Measurements from ENCODE around the gene LDLRAD2.
"Not testable (repeated sequence)": the region's sequence is repeated elsewhere in the genome, so short reads cannot be mapped to it uniquely, and the experiment has no call there.

The LDLRAD2 gene

DNA sequence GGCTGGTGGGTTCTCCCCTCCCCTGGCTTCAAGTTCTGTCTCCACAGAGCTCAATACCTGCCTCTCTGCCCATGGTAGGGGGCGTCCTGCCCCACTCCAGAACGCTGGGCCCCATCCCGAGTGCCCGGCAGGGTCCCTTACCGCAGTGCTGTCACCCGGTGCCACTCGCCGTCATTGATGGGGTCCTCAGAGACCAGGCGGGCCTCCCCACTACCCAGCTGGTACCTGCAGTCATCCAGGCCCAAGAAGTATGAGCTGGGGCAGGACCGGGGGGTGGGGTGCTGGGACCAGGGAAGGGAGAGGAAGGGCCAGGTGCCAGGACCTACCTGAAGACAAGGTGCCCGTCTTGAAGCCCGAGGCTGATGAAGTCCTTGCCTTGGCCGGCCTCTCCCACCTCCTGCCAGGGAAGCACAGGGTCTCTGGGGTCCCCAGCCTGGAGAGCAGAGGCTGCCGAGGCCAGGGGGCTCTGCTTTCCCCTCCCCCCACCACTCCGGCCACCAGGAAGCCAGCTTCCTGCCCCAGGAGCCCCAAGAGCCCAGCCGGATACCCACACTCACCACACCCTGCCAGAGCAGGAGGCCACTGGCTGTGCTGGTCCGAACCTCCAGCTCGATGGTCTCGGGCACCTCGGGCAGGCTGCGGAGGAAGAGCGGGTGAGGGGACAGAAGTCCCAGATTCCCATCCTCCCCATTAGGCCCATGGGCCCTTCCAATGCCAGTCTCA, 12.1 kb downstream of the LDLRAD2 start:
- no peak for DNase-seq (ENCODE audit: low spot score)

DNA sequence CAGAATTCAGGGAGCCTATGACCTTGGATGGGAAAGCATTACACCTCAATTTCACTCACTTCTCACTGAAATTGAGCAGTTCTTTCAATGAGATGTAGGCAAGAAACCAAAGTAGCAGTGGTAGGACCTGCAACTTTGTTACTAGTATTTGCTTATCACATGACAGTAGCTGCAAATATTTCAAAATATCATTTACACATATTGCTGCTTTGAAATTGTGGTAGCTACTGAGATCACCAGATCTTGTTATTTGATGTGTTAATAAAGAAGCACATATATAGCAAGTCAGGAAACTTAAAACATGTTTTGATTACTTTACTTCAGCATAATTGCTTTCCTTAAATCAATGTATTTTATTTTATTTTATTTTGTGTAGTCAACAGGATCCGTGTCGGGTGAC, 12.9 kb downstream of the LDLRAD2 start:
- DNase-seq (ENCODE audit: low spot score), result peak; percentile 0

DNA sequence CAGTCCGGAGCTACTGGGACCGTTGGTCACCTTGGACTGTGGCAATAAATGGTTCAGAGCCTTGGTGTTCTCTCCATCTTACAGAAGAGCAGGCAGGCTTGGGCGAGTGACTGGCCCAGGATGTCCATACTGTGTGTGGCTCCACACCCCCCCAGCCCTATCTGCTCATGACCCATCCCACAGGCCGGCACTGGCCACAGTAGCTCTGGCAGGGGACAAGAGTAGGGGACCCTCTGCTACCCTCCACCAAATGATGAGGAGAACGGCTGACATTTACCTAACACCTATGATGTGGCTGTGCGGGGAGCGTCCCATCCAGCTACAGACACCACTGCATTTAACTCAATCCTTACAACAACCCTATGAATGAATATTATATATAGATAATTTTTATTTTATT, 13.3 kb downstream of the LDLRAD2 start:
- DNase-seq (ENCODE audit: low spot score), result peak; percentile 2

DNA sequence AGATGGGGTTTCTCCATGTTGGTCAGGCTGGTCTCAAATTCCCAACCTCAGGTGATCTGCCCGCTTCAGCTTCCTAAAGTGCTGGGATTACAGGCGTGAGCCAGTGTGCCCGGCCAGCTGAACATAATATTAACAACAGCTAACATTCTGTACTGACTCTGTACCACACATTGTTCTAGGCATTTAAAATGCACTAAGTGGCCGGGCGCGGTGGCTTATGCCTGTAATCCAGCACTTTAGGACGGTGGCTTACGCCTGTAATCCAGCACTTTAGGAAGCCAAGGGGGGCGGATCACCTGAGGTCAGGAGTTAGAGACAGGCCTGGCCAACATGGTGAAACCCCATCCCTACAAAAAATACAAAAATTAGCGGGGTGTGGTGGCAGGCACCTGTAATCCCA, 14.6 kb downstream of the LDLRAD2 start:
- DNase-seq (ENCODE audit: low spot score), result not testable (repeated sequence)

DNA sequence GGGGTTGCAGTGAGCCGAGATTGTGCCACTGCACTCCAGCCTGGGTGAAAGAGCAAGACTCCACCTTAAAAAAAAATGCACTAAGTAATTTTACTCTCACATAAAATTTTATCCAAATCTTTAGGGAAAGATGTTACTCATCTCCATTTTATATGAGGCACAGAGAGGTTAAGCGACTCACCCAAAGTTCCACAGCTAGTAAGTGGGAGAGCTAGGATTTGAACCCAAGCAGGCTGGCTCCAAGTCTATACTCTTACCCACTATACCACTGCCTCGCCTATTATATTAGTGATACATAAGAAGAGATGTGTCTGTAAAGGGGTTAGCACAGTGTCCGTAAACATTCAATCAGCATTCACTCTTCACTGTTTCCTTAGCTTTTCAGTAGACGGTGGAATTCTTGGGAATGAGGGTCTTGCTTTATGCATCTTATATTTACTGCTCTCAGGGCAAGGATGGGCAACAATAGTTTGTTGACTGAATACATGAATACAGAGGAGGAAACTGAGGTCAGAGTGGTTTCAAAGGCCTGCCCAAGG, 15.1 kb downstream of the LDLRAD2 start:
- DNase-seq (ENCODE audit: low spot score), result no peak

DNA sequence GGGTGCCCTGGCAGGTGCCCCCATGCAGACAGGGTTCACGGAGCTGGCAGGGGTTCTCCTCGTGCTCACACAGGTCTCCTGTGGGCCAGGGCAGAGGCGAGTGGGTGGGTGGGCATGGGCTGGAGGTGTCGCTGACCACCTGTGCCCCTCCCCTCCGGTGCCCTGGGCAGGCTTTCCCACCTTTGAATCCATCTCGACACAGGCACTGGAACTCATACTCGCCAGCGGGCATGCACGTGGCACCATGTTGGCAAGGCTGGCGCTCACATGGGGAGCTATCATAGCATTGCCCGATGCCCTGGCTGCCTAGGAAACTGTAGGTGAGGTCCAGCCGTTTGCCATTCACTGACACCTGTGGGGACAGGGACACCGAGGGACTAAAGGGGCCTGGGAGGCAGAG, 16.0 kb downstream of the LDLRAD2 start:
- DNase-seq (ENCODE audit: low spot score), result no peak

DNA sequence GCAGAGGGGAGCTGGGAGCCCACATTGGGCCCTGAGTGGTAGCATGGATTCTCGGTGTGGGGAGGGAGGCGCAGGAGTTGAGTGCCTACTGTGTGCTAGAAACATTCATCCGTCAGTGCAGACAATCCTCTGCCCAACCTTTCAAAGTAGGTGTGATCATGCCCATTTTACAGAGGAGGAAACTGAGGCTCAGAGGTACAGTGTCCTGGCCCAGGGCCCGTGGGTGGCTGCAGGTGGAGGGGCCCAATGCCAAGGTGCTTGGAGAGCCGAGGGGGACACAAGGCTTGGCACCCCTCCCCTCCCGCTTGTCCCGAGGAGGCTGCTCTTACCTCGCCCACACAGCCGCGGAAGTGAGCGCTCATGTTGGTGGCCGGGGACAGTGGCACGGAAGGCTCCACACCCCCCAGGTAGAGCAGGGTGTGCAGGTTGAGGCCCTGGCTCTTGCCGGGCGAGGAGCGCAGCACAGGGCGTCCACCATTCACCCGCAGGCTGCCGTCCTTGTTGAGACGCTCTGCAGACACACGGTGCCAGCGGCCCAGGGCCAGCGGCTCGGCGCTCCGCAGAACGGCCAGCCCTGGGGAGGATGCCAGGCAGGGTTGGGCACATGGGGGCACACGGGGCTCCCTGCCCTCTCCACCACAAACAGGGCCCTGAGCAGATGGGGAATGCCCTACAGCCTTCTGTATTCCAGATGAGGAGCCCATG, 16.6 kb downstream of the LDLRAD2 start:
- no peak for DNase-seq (ENCODE audit: low spot score)

DNA sequence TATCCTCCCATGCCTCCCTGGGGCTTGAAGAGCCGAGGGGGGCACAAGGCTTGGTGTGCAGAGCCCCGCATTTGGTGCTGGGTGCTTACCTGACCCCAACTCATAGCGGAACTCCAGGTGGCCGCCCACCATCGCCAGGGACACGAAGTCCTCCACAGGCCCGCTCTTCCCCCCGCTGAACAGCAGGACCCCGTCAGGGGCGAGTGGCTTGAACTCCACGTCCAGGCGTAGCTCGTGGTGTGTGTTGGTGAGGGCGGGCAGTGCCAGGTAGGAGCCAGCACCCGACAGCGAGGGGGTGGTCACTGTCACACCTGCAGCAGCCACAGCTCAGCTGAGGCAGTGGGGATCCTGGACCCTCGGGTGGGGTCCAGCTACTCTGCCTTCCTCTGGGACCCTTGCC, 17.2 kb downstream of the LDLRAD2 start:
- no peak for DNase-seq (ENCODE audit: low spot score)

DNA sequence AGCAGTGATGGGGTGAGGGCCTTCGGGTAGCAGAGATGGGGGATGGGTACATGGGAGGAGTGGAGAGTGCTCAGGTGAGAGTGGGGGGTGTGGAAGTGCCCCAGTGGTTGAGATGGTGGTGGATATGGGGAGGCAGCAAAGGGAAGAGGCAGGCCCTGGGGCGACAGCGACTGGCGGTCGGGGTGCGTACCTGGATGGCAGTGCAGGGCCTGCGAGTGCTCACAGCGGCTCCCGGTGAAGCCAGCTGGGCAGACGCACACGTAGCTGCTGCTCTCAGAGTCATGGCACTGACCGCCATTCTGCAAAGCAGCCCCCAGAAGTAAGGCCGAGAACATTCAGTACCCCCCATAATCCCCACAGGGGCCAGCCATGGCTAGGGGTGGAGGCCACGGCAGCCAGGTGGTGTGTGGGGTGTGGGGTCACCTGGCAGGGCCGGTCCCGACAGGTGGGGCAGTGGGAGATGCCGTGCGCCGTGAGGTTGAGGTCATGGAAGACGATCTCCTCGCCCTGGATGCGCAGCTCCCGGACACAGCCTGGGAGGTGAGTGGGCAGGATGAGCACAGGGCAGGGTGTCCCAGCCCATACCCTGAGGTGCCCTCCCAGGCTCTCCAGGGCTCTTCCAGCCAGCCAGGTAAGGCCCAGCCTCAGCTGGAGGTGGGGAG, 18.9 kb downstream of the LDLRAD2 start:
- DNase-seq (ENCODE audit: low spot score), result no peak

DNA sequence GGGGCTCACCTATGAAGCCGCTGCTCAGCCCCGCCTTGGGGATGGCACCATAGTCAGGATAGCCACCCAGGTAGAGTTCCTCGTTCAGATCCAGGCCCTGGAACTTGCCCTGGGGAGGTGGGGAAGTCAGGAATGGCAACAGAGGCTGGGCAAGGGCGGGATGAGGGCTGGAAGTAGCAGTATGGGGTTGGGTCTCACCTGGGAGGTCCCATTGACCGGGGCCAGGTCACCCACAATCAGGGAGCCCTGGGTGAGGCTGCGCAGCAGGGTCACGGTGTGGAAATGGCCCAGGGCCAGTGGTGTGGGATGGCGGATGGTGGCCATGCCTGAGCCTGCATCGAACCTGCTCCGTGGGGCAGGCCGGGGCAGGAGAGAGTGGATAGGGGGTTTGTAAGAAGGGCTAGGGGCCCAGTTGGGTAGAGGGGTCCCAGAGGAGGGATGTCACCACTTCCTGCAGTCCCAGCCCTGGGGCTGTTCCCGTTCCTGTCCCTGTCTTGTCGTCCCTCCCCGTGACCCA, 19.4 kb downstream of the LDLRAD2 start:
- no peak for DNase-seq (ENCODE audit: low spot score)

DNA sequence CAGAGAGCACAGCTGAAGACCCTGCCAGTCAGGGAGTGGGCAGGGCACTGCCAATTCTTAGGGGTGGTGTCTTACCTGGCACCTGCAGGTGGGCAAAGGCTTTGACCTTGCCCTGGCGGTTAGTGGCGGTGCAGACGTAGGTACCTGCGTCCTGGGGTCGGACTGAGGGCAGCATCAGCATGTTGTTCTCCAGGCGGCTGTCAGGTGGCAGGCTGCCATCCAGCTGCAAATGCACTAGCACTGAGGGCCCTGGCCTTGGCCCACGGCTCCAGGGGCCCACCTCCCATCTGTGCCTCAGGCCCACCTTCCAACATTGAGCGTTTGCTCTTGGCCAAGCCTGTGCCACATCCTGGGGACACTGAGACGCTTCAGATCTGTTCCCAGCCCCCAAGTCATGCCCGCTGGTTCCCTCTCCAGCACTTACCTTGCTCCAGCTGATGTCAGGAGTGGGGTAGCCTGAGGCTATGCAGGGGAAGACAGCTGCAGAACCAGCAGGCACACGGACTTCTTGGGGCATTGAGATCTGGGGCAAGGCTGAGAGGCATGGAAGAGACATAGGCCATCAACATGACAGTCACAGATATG, 21.4 kb downstream of the LDLRAD2 start:
- DNase-seq (ENCODE audit: low spot score), result no peak

DNA sequence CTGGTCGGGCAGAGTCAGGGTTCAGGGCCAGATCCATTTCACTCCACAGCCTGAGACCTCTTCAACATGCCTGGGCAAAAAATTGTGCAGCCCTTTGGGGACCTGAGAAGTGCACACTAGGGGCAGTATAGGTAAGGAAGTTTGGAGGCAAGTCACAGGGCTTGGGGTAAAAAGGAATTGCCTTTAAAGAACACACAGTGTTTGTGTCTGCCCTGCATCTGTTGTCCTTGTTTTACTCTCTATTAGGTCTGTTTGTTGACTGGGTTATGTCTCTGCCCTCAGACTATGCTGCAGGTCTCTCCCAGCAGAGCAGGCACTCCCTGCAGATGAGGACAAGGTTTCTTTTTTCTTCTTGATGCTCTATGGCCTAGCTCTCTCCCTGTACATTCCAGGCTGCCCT, 22.0 kb downstream of the LDLRAD2 start:
- no peak for DNase-seq (ENCODE audit: low spot score)

DNA sequence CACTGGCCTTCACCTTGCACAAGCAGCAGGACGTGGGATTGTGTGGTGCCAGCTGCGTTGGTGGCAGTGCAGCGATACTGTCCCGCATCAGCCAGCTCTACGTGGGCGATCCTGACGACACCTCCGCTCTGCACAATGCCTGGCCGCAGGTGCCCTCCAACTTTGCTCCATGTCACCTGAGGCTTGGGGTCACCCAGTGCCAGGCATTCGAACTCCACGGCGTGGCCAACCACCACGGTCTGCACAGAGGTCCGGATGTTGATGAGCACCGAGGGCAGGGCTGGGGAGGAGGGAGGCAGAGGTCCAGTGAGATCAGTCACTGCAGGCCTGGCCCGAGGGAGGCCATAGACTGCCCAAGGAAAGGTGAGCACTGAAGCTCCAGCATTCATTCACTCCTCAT, 22.6 kb downstream of the LDLRAD2 start:
- no peak for DNase-seq (ENCODE audit: low spot score)

DNA sequence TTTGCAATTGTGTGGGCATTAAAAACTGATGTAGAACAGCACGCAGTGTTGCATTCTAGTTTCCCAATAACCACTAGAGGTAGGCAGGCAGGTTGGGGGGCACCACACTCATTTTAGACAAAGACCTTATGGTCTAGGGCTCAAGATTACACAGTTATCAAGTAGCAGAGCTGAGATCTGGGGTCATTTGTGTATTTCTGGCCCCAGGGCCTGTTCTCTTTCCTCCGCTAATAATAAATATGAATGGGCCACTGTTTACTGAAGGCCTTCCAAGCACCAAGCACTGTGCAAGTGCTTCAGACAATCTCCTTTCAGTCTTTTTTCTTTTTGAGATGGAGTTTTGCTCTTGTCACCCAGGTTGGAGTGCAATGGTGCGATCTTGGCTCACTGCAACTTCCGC, 23.9 kb downstream of the LDLRAD2 start:
- no peak for DNase-seq (ENCODE audit: low spot score)

DNA sequence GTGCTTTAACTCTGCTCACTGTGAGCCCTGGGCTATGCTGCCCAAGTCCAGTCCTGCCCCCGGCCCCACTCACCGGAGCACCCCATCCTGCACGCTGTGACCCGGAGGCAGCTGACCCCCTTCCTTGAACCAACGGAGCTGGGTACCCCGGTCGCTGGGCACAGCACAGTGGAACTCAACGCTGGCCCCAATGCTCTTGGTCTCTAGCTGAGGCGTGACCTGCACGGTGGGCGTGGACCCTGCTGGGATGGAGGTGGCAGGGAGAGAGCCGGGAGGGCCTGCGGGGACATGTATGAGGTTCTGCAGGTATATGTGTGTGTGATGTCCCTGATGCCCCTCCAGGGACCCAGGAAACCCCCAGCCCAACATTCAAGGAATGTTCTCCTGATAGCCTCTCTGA, 24.7 kb downstream of the LDLRAD2 start:
- DNase-seq (ENCODE audit: low spot score), result no peak

DNA sequence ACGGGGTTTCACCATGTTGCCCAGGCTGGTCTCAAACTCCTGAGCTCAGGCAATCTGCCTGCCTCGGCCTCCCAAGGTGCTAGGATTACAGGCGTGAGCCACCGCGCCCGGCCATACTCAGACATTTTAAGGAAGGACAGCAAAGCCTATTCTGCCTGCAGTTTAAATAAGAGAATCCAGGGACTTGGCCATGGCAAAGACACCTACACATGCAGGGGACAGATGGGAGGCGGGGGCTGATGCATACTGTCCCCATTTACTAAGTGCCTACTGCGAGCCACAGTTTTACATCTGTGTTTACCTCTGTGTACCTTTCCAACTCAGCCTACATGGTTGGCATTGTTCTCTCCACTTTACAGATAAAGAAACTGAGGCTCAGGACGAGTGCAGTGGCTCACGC, 25.4 kb downstream of the LDLRAD2 start:
- DNase-seq (ENCODE audit: low spot score), result no peak

DNA sequence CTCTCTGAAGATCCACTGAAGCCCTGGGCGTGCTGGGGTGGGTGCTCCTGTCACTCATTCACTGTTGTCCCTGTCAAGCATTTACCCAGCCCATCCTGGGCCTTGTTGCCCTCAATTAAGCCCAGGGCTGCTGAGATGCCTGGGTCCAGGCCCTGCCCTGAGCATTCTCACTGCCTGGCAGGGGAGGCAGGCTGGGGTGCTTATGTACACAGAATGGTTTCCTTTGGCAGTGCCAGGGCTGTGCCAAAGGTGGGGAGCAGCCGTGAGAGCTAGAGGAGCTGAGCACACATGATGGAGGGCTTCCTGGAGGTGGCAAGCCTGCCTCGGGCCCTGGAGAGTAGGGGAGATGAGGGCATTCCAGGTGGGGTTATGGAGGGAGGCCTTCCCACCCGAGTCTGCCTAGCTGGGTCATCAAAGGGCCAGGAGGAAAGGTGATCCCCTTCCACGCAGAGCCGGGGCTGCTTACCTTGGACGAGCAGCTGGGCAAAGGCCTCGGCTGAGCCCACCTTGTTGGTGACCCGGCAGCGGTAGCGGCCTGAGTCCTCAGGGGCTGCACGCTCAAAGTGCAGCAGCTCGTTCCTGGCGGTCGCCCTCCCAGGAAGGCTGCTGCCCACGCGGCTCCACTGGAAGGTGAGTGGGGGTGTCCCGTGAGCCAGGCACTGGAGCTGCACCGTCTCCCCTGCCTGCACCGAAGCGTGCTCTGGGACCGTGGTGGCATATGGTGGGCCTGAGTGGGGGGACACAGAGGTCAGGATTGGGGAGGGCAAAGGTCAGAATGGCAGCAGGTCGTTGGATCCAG, 26.5 kb downstream of the LDLRAD2 start:
- no peak for DNase-seq (ENCODE audit: low spot score)

DNA sequence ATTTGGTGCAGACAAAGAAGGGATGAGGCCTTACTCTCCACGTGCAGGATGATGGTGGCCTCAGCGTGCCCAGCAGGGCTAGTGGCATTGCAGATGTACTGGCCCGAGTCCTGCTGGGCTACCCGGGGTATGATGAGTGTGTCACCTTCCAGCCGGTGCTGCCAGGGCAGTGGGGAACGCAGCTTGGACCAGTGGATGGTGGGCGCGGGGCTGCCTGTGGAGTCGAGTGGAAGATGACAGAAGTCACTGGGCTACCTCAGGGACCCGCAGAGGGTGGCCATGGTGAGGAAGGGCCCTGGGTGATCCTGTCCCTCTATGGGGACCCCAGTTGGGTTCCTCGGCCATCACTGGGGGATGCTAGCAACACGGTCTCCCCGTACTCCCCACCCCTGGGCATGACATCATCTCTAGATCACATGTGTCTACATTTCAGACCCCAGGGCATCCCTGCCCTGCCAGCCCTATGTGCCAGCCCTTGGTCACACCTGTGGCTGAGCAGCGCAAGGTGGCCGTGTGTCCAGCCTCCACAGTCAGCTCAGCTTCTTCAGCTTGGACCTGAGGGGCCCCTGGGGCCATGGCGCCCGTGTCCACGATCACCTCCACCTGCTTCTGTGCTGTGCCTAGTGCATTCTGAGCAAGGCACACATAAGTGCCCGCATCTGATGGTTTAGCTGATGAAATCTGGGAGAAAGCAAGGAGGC, 27.4 kb downstream of the LDLRAD2 start:
- DNase-seq (ENCODE audit: low spot score), result no peak

DNA sequence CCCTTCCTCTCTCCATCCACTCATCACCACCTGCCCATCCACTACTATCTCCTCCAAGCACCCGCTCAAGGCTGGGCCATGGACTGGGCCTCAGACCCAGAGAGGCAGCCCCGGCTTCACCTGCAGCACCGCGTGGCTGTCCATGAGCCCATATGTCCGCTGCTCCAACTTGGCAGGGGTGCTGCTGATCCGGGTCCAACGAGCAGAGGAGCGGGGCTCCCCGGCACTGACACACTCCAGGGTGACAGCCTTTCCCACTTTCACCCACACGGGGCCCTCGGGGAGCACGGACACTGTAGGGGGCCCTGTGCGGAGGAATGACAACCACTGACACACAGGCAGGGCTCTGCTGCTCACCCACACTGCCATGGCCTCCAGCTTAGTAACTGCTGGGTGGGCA, 28.9 kb downstream of the LDLRAD2 start:
- no peak for DNase-seq (ENCODE audit: low spot score)

DNA sequence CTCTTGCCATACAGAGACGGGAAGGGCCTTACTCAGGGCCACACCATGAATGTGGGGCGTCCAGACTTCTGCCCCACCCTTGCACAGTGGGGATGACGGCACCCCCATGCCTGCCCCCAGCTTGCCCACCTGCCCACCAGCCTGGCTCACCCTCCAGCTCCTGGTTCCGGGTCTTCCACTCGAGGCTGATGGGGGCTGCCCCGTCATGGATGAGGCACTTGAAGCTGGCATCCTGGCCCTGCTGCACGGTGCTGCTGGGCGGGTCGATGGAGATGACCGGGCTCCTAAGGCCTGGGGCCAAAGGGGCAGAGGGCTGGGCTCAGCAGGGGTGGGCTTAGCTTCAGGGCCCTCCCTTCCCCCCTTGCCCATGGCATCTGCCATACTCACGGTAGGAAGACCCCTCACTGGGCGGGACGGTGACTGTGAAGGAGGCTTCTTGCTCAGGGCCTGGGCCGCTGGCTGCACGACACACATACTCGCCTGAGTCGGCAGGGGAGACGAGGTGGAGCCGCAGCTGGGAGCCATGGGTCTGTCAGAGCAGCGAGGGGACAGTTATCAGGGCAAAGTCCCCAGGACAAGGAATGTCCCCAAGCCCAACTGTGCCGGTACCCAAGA, 29.9 kb downstream of the LDLRAD2 start:
- DNase-seq (ENCODE audit: low spot score), result no peak

All from iPS-NIHi11 (cell line).